Chondrocyte (in vitro differentiated cells): ENCODE measurements around the gene UTS2B. TPM values are rescaled to one million over a fixed set of nuclear protein-coding genes. Genes with fewer than 3 reads are reported as not detected.

Experiments used
- DNase-seq: peaks from one replicate; pipeline ENCODE4 v3.0.0; 2021; ENCODE audit warnings: mixed read lengths, low spot score
- H3K27ac Mint-ChIP-seq: one replicate; pipeline ENCODE4 v1.8.0; 2021; ENCODE audit warnings: mild to moderate bottlenecking, moderate library complexity, mixed read lengths; ENCODE audit not compliant: unreplicated experiment
- H3K27me3 Mint-ChIP-seq: 2 replicates; pipeline ENCODE4 v1.8.0; 2021; ENCODE audit warnings: low read depth, mixed read lengths
- H3K36me3 Mint-ChIP-seq: 2 replicates; pipeline ENCODE4 v1.8.0; 2021; ENCODE audit warnings: low read depth, mixed read lengths
- H3K4me1 Mint-ChIP-seq: 2 replicates; pipeline ENCODE4 v1.8.0; 2021; ENCODE audit warnings: low read depth, mild to moderate bottlenecking, mixed read lengths
- H3K4me3 Mint-ChIP-seq: one replicate; pipeline ENCODE4 v1.8.0; 2021; ENCODE audit warnings: mild to moderate bottlenecking, moderate library complexity, mixed read lengths; ENCODE audit not compliant: unreplicated experiment
- H3K9me3 Mint-ChIP-seq: 2 replicates; pipeline ENCODE4 v1.8.0; 2021; ENCODE audit warnings: low read depth, mixed read lengths
- total RNA-seq: library from RNA; stranded (reverse); gene quantifications from 3 replicates; pipeline ENCODE4 v1.2.1, GENCODE V29; 2021
- TF ChIP-seq, protein P1 (sequence below): fragments of 200-600 bp; sonication (generic); IDR thresholded peaks from 2 replicates; pipeline ENCODE4 v1.5.0; 2021; ENCODE audit warnings: antibody characterized with exemption, mild to moderate bottlenecking, moderate library complexity

The UTS2B gene
- total RNA-seq, 1 donor from 2014 or later, result 0.17 TPM

DNA sequence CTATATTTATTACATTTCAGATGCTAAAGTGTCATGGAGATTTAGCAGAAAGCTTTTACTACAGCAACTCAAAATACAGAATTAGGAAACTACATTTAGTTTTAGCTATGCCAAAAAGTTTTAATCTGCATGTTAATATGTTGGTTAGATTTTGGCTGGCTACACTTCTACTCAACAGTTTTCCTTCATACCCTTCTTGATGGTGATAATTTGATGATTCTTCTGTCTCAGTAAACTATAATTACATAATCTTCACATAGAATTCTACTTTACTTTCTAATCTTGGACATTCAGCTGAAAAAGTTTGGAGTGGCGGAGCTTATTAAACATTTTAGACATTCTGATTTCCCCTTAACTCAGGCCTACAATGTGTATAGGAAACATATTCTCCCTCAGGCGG lies 10.0 kb upstream of the UTS2B start:
- no peak overlapping the region for H3K4me3 Mint-ChIP-seq
- TF ChIP-seq, protein P1, sequence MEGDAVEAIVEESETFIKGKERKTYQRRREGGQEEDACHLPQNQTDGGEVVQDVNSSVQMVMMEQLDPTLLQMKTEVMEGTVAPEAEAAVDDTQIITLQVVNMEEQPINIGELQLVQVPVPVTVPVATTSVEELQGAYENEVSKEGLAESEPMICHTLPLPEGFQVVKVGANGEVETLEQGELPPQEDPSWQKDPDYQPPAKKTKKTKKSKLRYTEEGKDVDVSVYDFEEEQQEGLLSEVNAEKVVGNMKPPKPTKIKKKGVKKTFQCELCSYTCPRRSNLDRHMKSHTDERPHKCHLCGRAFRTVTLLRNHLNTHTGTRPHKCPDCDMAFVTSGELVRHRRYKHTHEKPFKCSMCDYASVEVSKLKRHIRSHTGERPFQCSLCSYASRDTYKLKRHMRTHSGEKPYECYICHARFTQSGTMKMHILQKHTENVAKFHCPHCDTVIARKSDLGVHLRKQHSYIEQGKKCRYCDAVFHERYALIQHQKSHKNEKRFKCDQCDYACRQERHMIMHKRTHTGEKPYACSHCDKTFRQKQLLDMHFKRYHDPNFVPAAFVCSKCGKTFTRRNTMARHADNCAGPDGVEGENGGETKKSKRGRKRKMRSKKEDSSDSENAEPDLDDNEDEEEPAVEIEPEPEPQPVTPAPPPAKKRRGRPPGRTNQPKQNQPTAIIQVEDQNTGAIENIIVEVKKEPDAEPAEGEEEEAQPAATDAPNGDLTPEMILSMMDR, result no peak
- no peak for DNase-seq
- H3K36me3 Mint-ChIP-seq, result no peaks in the 10 kb centered on the region
- H3K4me1 Mint-ChIP-seq, result peaks cover 85% of the 10 kb centered on the region
- no peak overlapping the region for H3K27ac Mint-ChIP-seq
- no peaks in the 10 kb centered on the region for H3K27me3 Mint-ChIP-seq
- H3K9me3 Mint-ChIP-seq, result no peaks in the 10 kb centered on the region

DNA sequence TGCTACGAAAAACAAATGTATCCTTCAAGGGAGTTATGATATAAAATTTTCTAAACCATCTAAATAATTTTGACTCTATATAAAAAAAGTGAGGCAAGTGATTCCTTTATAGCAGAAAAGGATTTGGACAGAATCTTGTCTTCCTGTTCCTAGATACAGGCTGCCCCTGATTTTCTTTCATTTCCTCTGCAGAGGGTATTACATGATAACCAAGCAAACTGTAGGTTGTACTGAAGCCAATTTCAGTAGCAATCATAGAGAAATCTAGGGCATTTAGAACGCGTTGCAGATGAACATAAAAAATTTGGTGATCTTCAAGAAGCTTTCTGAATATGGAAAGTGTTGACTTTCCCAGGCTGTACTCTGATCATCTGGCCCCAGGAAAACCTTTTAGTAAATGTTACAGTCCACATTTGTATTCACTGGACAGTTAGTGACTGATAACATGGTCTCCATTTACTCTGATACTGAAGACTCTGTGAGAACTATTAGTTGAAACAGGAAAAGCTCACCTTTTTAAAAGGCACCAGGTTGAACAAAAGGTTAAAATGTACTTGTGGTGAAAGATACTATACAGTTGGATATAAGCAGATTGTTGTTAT lies 9.1 kb upstream of the UTS2B start:
- no peaks in the 10 kb centered on the region for H3K27me3 Mint-ChIP-seq
- H3K27ac Mint-ChIP-seq, result peak overlapping the region; percentile 49
- H3K4me3 Mint-ChIP-seq, result no peak overlapping the region
- H3K9me3 Mint-ChIP-seq, result no peaks in the 10 kb centered on the region
- TF ChIP-seq, protein P1, result no peak
- H3K36me3 Mint-ChIP-seq, result no peaks in the 10 kb centered on the region
- H3K4me1 Mint-ChIP-seq, result peaks cover 94% of the 10 kb centered on the region
- DNase-seq, result no peak

DNA sequence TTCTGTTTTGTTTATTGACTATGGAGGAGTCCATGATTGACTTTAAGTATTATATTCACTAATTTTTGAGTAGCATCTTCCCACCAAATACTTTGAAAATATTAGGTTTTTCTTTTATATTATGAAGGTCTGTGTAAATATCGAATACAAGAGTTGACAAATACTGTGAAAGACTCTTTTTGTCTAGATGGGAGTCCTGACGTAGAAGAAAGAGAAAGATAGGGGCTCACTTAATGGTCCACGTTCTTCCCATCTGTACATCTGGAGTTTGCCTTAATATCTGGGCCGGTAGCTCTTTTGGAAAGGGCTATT lies 7.8 kb upstream of the UTS2B start:
- Mint-ChIP-seq H3K4me1 (peaks cover 93% of the 10 kb centered on the region), H3K36me3 (no peaks in the 10 kb centered on the region), H3K9me3 (no peaks in the 10 kb centered on the region), H3K4me3 (peak overlapping the region; percentile 16), H3K27me3 (no peaks in the 10 kb centered on the region), H3K27ac (peak overlapping the region; percentile 72)
- TF ChIP-seq, protein P1, result no peak
- DNase-seq, result no peak

DNA sequence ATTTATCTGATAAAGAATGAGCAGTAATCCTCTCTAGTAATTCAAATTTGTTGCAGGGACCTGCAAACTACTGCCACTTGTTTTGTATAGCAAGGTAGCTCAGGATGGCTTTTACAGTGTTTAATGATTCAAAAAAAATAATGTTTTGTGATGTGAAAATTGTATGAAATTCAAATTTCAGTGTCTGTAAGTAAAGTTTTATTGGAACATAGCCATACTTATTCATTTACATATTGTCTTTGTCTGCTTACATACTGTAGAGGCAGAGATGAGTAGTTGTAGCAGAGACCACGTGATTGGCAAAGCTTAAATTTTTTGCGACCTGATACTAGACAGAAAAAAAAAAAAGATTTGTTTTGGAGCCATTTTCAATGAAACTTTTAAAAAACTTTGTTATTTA lies 6.5 kb upstream of the UTS2B start:
- Mint-ChIP-seq H3K36me3 (no peaks in the 10 kb centered on the region), H3K27ac (peak overlapping the region; percentile 72), H3K4me1 (peaks cover 93% of the 10 kb centered on the region), H3K9me3 (no peaks in the 10 kb centered on the region), H3K4me3 (no peak overlapping the region), H3K27me3 (no peaks in the 10 kb centered on the region)
- DNase-seq, result no peak
- TF ChIP-seq, protein P1, result no peak

DNA sequence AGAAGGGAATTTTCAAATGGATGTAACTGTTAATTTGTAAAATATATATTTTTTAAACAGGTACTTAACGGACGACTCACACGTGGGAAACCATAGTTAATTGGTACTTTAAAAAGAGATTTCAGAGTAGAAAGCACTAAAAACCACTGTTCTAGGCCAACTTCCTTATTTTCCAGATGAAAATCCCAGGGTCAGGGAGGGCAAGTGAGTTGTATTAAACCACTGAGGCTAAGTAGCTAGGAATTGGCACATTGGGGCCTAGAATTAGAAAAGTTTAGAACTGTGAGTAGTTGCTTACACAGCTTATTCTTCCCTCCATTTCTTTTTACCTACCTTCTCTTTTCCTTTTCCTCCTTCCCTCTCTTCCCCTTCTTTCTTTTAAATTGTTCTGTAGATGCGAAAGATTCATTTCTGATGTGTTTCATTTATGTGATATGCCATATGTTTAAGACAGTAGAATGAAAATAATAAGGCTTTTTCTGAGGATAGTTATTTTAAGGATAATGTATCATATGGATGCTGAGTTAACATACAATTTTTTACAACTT lies 4.1 kb upstream of the UTS2B start:
- peak overlapping the region; percentile 53 for H3K27ac Mint-ChIP-seq
- peaks cover 89% of the 10 kb centered on the region for H3K4me1 Mint-ChIP-seq
- no peak for DNase-seq

More for the DNA sequence above, 4.1 kb upstream of the UTS2B start:
- Mint-ChIP-seq H3K4me3 (no peak overlapping the region), H3K36me3 (no peaks in the 10 kb centered on the region), H3K27me3 (no peaks in the 10 kb centered on the region), H3K9me3 (no peaks in the 10 kb centered on the region)
- TF ChIP-seq, protein P1, result no peak
